Fibroblast of lung (primary cell): ENCODE results near the gene ADGRV1. TPM values are rescaled to one million over a fixed set of nuclear protein-coding genes. Genes with fewer than 3 reads are reported as not detected.
A peak's percentile ranks its signal among the peaks of the same experiment; 100 is the strongest.
"Not testable (repeated sequence)": the region's sequence is repeated elsewhere in the genome, so short reads cannot be mapped to it uniquely, and the experiment has no call there.

Experiments
- DNase-seq, 2 donors: peaks; one replicate each; pipeline versions ENCODE4 v3.0.0 to v3.0.0-alpha.2; 2010; ENCODE audit warnings: low read depth in 2 of 2
- H2AFZ ChIP-seq: 2 replicates; pipeline ENCODE4 v1.5.1; 2012; ENCODE audit warnings: low read length, control low read depth, inconsistent platforms
- H3K27ac ChIP-seq: 2 replicates; pipeline ENCODE4 v1.5.1; 2011; ENCODE audit warnings: low read length, control low read depth; ENCODE audit not compliant: insufficient read depth
- H3K27me3 ChIP-seq: 2 replicates; pipeline ENCODE4 v1.5.1; 2011; ENCODE audit warnings: mild to moderate bottlenecking, low read length; ENCODE audit not compliant: control insufficient read depth, insufficient read depth
- H3K36me3 ChIP-seq: 2 replicates; pipeline ENCODE4 v1.5.1; 2011; ENCODE audit warnings: low read length; ENCODE audit not compliant: control insufficient read depth, insufficient read depth
- H3K4me1 ChIP-seq: 2 replicates; pipeline ENCODE4 v1.5.1; 2011; ENCODE audit warnings: low read length; ENCODE audit not compliant: control insufficient read depth, insufficient read depth; ENCODE audit errors: extremely low read depth
- H3K4me2 ChIP-seq: 2 replicates; pipeline ENCODE4 v1.5.1; 2011; ENCODE audit warnings: low read length, control low read depth; ENCODE audit not compliant: insufficient read depth; ENCODE audit errors: extremely low read depth
- H3K4me3 ChIP-seq, 4 experiments: fragments of 200-600 bp in 1 of 4; sonication (generic) in 1 of 4; replicated peaks in 1 of 4; 2 replicates each; pipeline ENCODE4 v1.5.1; 2011 to 2016; ENCODE audit warnings: low read length in 4 of 4, low read depth in 3 of 4, mild to moderate bottlenecking in 3 of 4, control low read depth in 2 of 4, inconsistent platforms in 1 of 4, mixed read lengths in 1 of 4; ENCODE audit not compliant: insufficient read depth in 1 of 4; ENCODE audit errors: control extremely low read depth in 1 of 4
- H3K79me2 ChIP-seq: 2 replicates; pipeline ENCODE4 v1.5.1; 2012; ENCODE audit warnings: mild to moderate bottlenecking, low read length, inconsistent platforms; ENCODE audit not compliant: control insufficient read depth, insufficient read depth
- H3K9ac ChIP-seq: 2 replicates; pipeline ENCODE4 v1.5.1; 2011; ENCODE audit warnings: mild to moderate bottlenecking, low read length, control low read depth; ENCODE audit not compliant: insufficient read depth
- H3K9me3 ChIP-seq: 2 replicates; pipeline ENCODE4 v1.5.1; 2012; ENCODE audit warnings: low read depth, low read length; ENCODE audit not compliant: control insufficient read depth, insufficient read depth
- H4K20me1 ChIP-seq: 2 replicates; pipeline ENCODE4 v1.5.1; 2011; ENCODE audit warnings: low read length; ENCODE audit not compliant: control insufficient read depth, insufficient read depth; ENCODE audit errors: extremely low read depth
- EZH2 ChIP-seq: IDR thresholded peaks from 2 replicates; pipeline ENCODE4 v1.5.1; 2012; ENCODE audit warnings: low read length, control low read depth, mild to moderate bottlenecking; ENCODE audit errors: missing control alignments
- polyA plus RNA-seq, 2 donors: library from polyadenylated mRNA; depleted of rRNA in 1 of 2; stranded (reverse) in 1 of 2; unstranded in 1 of 2; fragments of >200 nt; gene quantifications; 2 replicates each; pipeline ENCODE4 v1.2.1, GENCODE V29; 2011 to 2012; ENCODE audit warnings: missing spikeins in 1 of 2
- total RNA-seq: library from RNA; depleted of rRNA; stranded (reverse); fragments of >200 nt; gene quantifications from 2 replicates; pipeline ENCODE4 v1.2.1, GENCODE V29; 2014
- TF ChIP-seq, protein P1 (sequence below), 2 donors: IDR thresholded peaks in 1 of 2; conservative IDR thresholded peaks in 1 of 2; 1 replicate in 1 of 2; 2 replicates in 1 of 2; pipeline ENCODE4 v1.5.1; 2011 to 2012; ENCODE audit warnings: low read length in 2 of 2, control low read depth in 1 of 2, inconsistent platforms in 1 of 2, low read depth in 1 of 2, mild to moderate bottlenecking in 1 of 2

ADGRV1 gene
- total and polyA plus RNA-seq, 2 donors (not counting 1 experiment from before 2014, with no cell fraction given), result 0.15 to 0.17 TPM

GRCh38 chr5:90613918-90614504 lies 55.4 kb downstream of the ADGRV1 start:
- Histone ChIP-seq H3K27me3 (no peaks in the 10 kb centered on the region), H3K4me1 (no peaks in the 10 kb centered on the region), H3K36me3 (no peaks in the 10 kb centered on the region), H3K9me3 (no peaks in the 10 kb centered on the region), H2AFZ (no peak overlapping the region), H3K9ac (no peak overlapping the region), H3K79me2 (no peaks in the 10 kb centered on the region), H4K20me1 (no peaks in the 10 kb centered on the region), H3K4me2 (no peak overlapping the region), H3K27ac (no peak overlapping the region), H3K4me3 (no peak overlapping the region)
- TF ChIP-seq, protein P1, sequence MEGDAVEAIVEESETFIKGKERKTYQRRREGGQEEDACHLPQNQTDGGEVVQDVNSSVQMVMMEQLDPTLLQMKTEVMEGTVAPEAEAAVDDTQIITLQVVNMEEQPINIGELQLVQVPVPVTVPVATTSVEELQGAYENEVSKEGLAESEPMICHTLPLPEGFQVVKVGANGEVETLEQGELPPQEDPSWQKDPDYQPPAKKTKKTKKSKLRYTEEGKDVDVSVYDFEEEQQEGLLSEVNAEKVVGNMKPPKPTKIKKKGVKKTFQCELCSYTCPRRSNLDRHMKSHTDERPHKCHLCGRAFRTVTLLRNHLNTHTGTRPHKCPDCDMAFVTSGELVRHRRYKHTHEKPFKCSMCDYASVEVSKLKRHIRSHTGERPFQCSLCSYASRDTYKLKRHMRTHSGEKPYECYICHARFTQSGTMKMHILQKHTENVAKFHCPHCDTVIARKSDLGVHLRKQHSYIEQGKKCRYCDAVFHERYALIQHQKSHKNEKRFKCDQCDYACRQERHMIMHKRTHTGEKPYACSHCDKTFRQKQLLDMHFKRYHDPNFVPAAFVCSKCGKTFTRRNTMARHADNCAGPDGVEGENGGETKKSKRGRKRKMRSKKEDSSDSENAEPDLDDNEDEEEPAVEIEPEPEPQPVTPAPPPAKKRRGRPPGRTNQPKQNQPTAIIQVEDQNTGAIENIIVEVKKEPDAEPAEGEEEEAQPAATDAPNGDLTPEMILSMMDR (conservative IDR thresholded peaks at IDR 0.05 in 1 of 2, IDR thresholded peaks at IDR 0.05 in 1 of 2; ENCODE audit: low read depth in 1 of 2, low read length in 2 of 2), result no peak
- TF ChIP-seq EZH2, result no peak
- peak in 1 of 2 donors; percentile 41 for DNase-seq

- Histone ChIP-seq H3K27me3 (no peaks in the 10 kb centered on the region), H4K20me1 (no peaks in the 10 kb centered on the region), H3K4me3 (no peak overlapping the region), H3K36me3 (no peaks in the 10 kb centered on the region), H3K27ac (no peak overlapping the region), H2AFZ (no peak overlapping the region), H3K9me3 (no peaks in the 10 kb centered on the region), H3K4me2 (no peak overlapping the region), H3K9ac (no peak overlapping the region), H3K79me2 (no peaks in the 10 kb centered on the region), H3K4me1 (no peaks in the 10 kb centered on the region)
- no peak for DNase-seq
- TF ChIP-seq, protein P1 (conservative IDR thresholded peaks at IDR 0.05 in 1 of 2, IDR thresholded peaks at IDR 0.05 in 1 of 2; ENCODE audit: low read depth in 1 of 2, low read length in 2 of 2), result no peak
- no peak for TF ChIP-seq EZH2
These were observed 56.8 kb downstream of the ADGRV1 start for GRCh38 chr5:90615355-90615754.

DNA sequence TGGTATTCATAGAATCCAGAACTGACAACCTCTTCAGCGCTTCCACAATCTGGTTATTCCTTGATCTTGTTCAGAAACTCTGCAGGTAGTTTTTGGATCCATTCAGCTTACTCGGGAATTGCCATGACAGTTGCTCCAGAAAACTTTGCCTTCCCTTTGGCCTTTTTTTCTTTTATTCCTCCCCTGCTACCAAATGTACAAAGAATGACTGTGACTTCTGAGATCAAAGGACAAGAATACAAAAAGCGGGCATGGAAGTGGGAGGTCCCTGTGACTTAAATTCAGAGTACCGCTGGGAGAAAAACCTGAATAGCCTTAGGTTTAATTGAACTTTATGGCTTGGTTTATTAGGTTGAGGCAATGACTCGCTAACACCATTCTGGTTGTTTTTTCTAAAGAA lies 59.5 kb downstream of the ADGRV1 start:
- TF ChIP-seq, protein P1 (conservative IDR thresholded peaks at IDR 0.05 in 1 of 2, IDR thresholded peaks at IDR 0.05 in 1 of 2; ENCODE audit: low read depth in 1 of 2, low read length in 2 of 2), result no peak
- no peak for TF ChIP-seq EZH2
- Histone ChIP-seq H3K9ac (no peak overlapping the region), H4K20me1 (no peaks in the 10 kb centered on the region), H3K27ac (no peak overlapping the region), H3K36me3 (no peaks in the 10 kb centered on the region), H2AFZ (no peak overlapping the region), H3K79me2 (no peaks in the 10 kb centered on the region), H3K4me3 (no peak overlapping the region), H3K9me3 (no peaks in the 10 kb centered on the region), H3K4me2 (no peak overlapping the region), H3K27me3 (no peaks in the 10 kb centered on the region), H3K4me1 (no peaks in the 10 kb centered on the region)
- DNase-seq, result no peak

DNA sequence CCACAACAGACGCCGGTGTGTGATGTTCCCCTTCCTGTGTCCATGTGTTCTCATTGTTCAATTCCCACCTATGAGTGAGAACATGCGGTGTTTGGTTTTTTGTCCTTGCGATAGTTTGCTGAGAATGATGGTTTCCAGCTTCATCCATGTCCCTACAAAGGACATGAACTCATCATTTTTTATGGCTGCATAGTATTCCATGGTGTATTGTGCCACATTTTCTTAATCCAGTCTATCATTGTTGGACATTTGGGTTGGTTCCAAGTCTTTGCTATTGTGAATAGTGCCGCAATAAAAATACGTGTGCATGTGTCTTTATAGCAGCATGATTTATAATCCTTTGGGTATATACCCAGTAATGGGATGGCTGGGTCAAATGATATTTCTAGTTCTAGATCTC lies 61.2 kb downstream of the ADGRV1 start:
- H3K9ac ChIP-seq, H3K9me3 ChIP-seq, H3K36me3 ChIP-seq, H3K4me2 ChIP-seq, H2AFZ ChIP-seq, DNase-seq, H3K4me1 ChIP-seq, H3K4me3 ChIP-seq, H3K27ac ChIP-seq, H4K20me1 ChIP-seq, H3K27me3 ChIP-seq, H3K79me2 ChIP-seq: not testable (repeated sequence)
